ENCODE measurements around the gene HS1BP3.

DNA sequence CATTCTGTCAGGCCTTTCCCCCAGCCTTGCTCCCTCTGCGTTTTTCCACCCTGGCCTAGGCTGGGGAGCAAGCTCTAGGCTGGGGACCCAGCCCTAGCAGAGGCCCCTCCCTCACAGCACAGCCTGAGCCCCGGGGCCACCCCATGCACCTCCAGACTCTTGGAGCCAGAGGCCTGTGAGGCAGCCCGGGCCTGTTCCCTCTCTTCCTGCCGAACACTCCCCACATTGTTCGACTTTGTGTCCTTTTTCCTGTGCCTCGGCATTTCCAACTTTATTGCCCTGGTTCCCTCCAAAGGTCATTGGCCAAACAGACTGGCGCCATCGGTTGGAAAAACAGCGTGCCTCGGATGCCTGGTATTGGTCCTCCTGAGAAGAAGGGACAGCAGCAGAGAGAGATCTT is 79.7 kb downstream of the HS1BP3 start:
- TF ChIP-seq CTCF (IDR thresholded peaks at IDR 0.05) (no peak), POLR2AphosphoS5 (IDR thresholded peaks at IDR 0.05) (no peak)
